GM18909 (cell line): Measurements from ENCODE around the gene MAP3K9.
"Not testable (repeated sequence)": the region's sequence is repeated elsewhere in the genome, so short reads cannot be mapped to it uniquely, and the experiment has no call there.

Source experiments
- ATAC-seq: cut with Tn5 transposase; IDR thresholded peaks from one replicate; pipeline ENCODE4 v1.9.1; 2021; ENCODE audit warnings: mild to moderate bottlenecking; ENCODE audit not compliant: unreplicated experiment, poor library complexity

Gene MAP3K9

GRCh38 chr14:70703621-70704168, 105.6 kb downstream of the MAP3K9 start:
- not testable (repeated sequence) for ATAC-seq

- ATAC-seq = no peak
Observed at GRCh38 chr14:70702161-70702560, 107.2 kb downstream of the MAP3K9 start.

- no peak for ATAC-seq
Observed at GRCh38 chr14:70701610-70702009, 107.7 kb downstream of the MAP3K9 start.

- ATAC-seq = no peak
Observed at GRCh38 chr14:70700955-70701585, 108.2 kb downstream of the MAP3K9 start.

- no peak for ATAC-seq
Observed at GRCh38 chr14:70699646-70700045, 109.7 kb downstream of the MAP3K9 start.

GRCh38 chr14:70698288-70698687, 111.0 kb downstream of the MAP3K9 start:
- ATAC-seq = no peak

- no peak for ATAC-seq
Observed at GRCh38 chr14:70697701-70698100, 111.6 kb downstream of the MAP3K9 start.

- ATAC-seq = no peak
Observed at GRCh38 chr14:70696026-70696425, 113.3 kb downstream of the MAP3K9 start.

- ATAC-seq = no peak
Observed at GRCh38 chr14:70692210-70692609, 117.1 kb downstream of the MAP3K9 start.

GRCh38 chr14:70685474-70686197, 123.7 kb downstream of the MAP3K9 start:
- ATAC-seq = no peak

- no peak for ATAC-seq
Observed at GRCh38 chr14:70683983-70684382, 125.3 kb downstream of the MAP3K9 start.

- ATAC-seq = peak; percentile 45
Observed at GRCh38 chr14:70680748-70681147, 128.6 kb downstream of the MAP3K9 start.

GRCh38 chr14:70677341-70677740, 132.0 kb downstream of the MAP3K9 start:
- no peak for ATAC-seq
